Left lung (tissue), 10 donors: ENCODE results near the gene AGO4. TPM values are rescaled to one million over a fixed set of nuclear protein-coding genes. Genes with fewer than 3 reads are reported as not detected.

Source experiments
- ATAC-seq: fragments of 200-7000 bp; cut with Tn5 transposase; one replicate; pipeline ENCODE4 v1.9.1; 2020; ENCODE audit warnings: moderate library complexity
- DNase-seq, 4 donors: peaks; one replicate each; pipeline ENCODE4 v3.0.0-alpha.2; 2013 to 2020
- H3K27ac ChIP-seq, 2 donors: fragments of 200-600 bp; sonication (generic) in 1 of 2; one replicate each; pipeline versions ENCODE4 v1.5.0 to v1.8.0; 2020 to 2021
- H3K27me3 ChIP-seq, 2 donors: fragments of 200-600 bp; sonication (generic) in 1 of 2; one replicate each; pipeline versions ENCODE4 v1.5.0 to v1.8.0; 2020 to 2021
- H3K36me3 ChIP-seq, 2 donors: fragments of 200-600 bp; sonication (generic) in 1 of 2; one replicate each; pipeline versions ENCODE4 v1.5.0 to v1.8.0; 2020 to 2021
- H3K4me1 ChIP-seq, 2 donors: fragments of 200-600 bp; one replicate each; pipeline ENCODE4 v1.8.0; 2021
- H3K4me3 ChIP-seq, 2 donors: fragments of 200-600 bp; sonication (generic) in 1 of 2; one replicate each; pipeline versions ENCODE4 v1.5.0 to v1.8.0; 2020 to 2021; ENCODE audit warnings: mild to moderate bottlenecking in 1 of 2
- H3K9me3 ChIP-seq, 2 donors: fragments of 200-600 bp; sonication (generic) in 1 of 2; one replicate each; pipeline versions ENCODE4 v1.5.0 to v1.8.0; 2020 to 2021
- CTCF ChIP-seq, 2 donors: fragments of 200-600 bp; sonication (generic) in 1 of 2; IDR thresholded peaks; one replicate each; pipeline versions ENCODE4 v1.5.0 to v1.8.0; 2021; ENCODE audit warnings: antibody characterized with exemption in 2 of 2
- intact Hi-C, 2 donors: fragments of 100-400 bp; cut with DNase I; formaldehyde crosslinking; loops; one replicate each; pipeline versions ENCODE4 v1.11.2 to v1.14.2; 2022
- polyA plus RNA-seq, 6 donors: library from polyadenylated mRNA; unstranded; fragments of 120-200 nt; gene quantifications; one replicate each; pipeline ENCODE4 v1.2.1, GENCODE V29; 2013; ENCODE audit not compliant: insufficient read length in 6 of 6
- total RNA-seq, 2 donors: library from RNA; stranded (reverse); fragmentation: NEBNext Ultra II Directional; extraction: Animal tissue kit (Norgen Biotek cat#: 25700); gene quantifications; one replicate each; pipeline ENCODE4 v1.2.1, GENCODE V29; 2021
- donor health status: DM: no; HTN: yes; CAD: no.
- donor health status: DM: no; HTN: no; CAD: no.

AGO4 gene
- total and polyA plus RNA-seq, 8 donors, result 16.9 to 39.1 (median 34.8) TPM

GRCh38 chr1:35850716-35851115 is 42.9 kb downstream of the AGO4 start:
- no peak overlapping the region for H3K27ac ChIP-seq
- no peak for TF ChIP-seq CTCF (IDR thresholded peaks at IDR 0.05)

DNA sequence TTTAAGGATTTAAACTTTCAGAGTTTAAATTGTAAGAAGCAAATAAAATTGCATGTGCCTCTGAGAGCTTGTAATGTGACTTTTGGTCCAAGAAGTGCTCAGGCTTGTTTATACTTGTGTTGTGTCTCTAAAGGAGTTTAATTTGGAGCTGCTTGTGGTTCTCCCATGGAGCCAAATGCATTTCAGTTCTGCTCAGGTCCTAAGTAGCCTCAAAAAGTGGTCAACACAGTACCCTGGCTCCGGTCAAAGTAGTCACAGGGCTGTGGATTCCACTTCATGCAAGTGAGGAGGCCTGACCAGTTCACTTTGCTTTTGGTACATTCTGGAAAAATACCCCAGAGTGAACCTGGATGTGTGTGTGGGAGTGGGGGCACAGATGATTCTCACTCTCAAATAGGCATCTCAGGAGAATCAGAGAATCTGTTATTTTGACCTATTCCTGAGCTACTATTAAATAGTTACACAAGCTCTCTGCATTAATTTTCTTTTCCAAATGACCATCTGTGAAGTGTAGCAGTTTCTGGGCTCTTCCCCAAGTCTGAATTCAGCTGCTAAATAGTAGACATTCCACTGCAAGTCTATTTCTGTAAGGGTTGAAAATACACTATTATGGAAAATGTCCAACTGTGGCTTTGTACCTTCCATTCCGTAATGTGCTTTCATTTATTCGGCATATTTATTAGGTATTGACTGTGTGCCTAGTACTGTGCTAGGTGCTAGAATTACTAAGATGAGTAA is 43.5 kb downstream of the AGO4 start:
- Histone ChIP-seq H3K36me3 (peaks cover 0 to 88% of the 10 kb centered on the region in 2 donors), H3K27ac (peak overlapping the region in 1 of 2 donors; percentile 27), H3K27me3 (no peaks in the 10 kb centered on the region), H3K4me3 (no peak overlapping the region), H3K9me3 (no peaks in the 10 kb centered on the region), H3K4me1 (peaks cover 0 to 15% of the 10 kb centered on the region in 2 donors)
- TF ChIP-seq CTCF (IDR thresholded peaks at IDR 0.05), result no peak
- intact Hi-C loops, result no loop called here
- DNase-seq (peak in 2 of 4 donors; percentile 67 to 78), ATAC-seq (peak; percentile 40)

More at GRCh38 chr1:35850716-35851115, 42.9 kb downstream of the AGO4 start:
- peaks cover 0 to 15% of the 10 kb centered on the region in 2 donors for H3K4me1 ChIP-seq
- DNase-seq (no peak), ATAC-seq (no peak)
- H3K9me3 ChIP-seq, result no peaks in the 10 kb centered on the region
- peaks cover 0 to 88% of the 10 kb centered on the region in 2 donors for H3K36me3 ChIP-seq
- no peaks in the 10 kb centered on the region for H3K27me3 ChIP-seq
- H3K4me3 ChIP-seq, result no peak overlapping the region
- intact Hi-C loops, result no loop called here

GRCh38 chr1:35852241-35852640 is 44.4 kb downstream of the AGO4 start:
- H3K4me1 ChIP-seq, result peaks cover 0 to 21% of the 10 kb centered on the region in 2 donors
- H3K27ac ChIP-seq, result no peak overlapping the region
- no peak for DNase-seq
- ATAC-seq, result no peak
- H3K36me3 ChIP-seq, result peaks cover 0 to 80% of the 10 kb centered on the region in 2 donors
- H3K27me3 ChIP-seq, result no peaks in the 10 kb centered on the region
- intact Hi-C loops, result no loop called here
- TF ChIP-seq CTCF (IDR thresholded peaks at IDR 0.05), result no peak
- no peak overlapping the region for H3K4me3 ChIP-seq
- no peaks in the 10 kb centered on the region for H3K9me3 ChIP-seq

DNA sequence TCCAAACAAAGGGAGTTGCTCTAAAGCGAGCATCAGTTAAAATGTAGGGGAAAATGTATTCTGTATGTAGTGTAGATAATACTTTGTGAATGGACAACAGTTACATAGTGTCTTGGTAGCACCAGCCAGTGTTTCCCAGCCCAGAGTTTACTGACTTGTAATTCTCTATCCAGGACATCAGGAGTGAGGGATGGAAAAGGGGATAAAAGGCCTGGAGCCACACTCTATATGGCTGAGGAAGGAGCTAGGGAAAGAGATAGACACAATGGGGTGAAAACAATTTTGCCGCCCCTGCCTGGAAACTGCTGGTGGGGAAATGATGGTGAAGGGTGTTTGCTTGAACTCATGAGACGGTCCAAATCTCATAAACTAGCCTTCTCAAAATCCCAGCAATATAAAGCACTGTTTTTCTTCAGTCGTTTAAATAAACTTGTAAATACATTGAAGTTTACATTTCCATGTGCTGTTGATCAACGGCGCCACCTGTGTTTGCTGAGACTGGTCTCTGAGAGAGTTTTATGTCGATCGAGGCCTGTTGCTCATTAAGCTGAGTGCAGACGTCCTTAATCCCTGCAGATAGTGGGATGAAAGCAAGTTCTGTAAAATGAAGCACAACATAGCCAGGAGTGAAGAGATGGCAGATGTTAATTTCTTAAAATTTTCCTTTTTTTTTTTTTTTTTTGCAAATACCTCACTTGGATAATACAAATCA is 47.3 kb downstream of the AGO4 start:
- intact Hi-C loops, result no loop called here
- Histone ChIP-seq H3K27ac (no peak overlapping the region), H3K4me1 (peaks cover 0 to 9% of the 10 kb centered on the region in 2 donors), H3K9me3 (no peaks in the 10 kb centered on the region), H3K27me3 (no peaks in the 10 kb centered on the region), H3K4me3 (no peak overlapping the region), H3K36me3 (peaks cover 0 to 67% of the 10 kb centered on the region in 2 donors)
- no peak for TF ChIP-seq CTCF (IDR thresholded peaks at IDR 0.05)
- DNase-seq (no peak), ATAC-seq (no peak)

GRCh38 chr1:35856964-35857363 is 49.1 kb downstream of the AGO4 start:
- Histone ChIP-seq H3K36me3 (peaks cover 0 to 49% of the 10 kb centered on the region in 2 donors), H3K4me1 (peaks cover 0 to 20% of the 10 kb centered on the region in 2 donors), H3K9me3 (no peaks in the 10 kb centered on the region), H3K27ac (no peak overlapping the region), H3K4me3 (no peak overlapping the region), H3K27me3 (no peaks in the 10 kb centered on the region)
- TF ChIP-seq CTCF (IDR thresholded peaks at IDR 0.05), result no peak
- DNase-seq, result no peak
- intact Hi-C loops, result no loop called here
- peak; percentile 76 for ATAC-seq
